ENCODE data around the gene ACTL8. TPM values are rescaled to one million over a fixed set of nuclear protein-coding genes. Genes with fewer than 3 reads are reported as not detected.

ACTL8 gene
- total RNA-seq, 1 donor from 2014 or later, result 0.17 TPM

- Histone ChIP-seq H3K27me3 (ENCODE audit: control insufficient read depth, insufficient read depth, low read length) (peaks cover 2% of the 10 kb centered on the region), H3K36me3 (ENCODE audit: control insufficient read depth, insufficient read depth, low read length) (no peaks in the 10 kb centered on the region), H3K4me3 (ENCODE audit: low read depth, low read length) (no peak overlapping the region)
- no peak for DNase-seq (ENCODE audit: low read depth)
- TF ChIP-seq, protein P1, sequence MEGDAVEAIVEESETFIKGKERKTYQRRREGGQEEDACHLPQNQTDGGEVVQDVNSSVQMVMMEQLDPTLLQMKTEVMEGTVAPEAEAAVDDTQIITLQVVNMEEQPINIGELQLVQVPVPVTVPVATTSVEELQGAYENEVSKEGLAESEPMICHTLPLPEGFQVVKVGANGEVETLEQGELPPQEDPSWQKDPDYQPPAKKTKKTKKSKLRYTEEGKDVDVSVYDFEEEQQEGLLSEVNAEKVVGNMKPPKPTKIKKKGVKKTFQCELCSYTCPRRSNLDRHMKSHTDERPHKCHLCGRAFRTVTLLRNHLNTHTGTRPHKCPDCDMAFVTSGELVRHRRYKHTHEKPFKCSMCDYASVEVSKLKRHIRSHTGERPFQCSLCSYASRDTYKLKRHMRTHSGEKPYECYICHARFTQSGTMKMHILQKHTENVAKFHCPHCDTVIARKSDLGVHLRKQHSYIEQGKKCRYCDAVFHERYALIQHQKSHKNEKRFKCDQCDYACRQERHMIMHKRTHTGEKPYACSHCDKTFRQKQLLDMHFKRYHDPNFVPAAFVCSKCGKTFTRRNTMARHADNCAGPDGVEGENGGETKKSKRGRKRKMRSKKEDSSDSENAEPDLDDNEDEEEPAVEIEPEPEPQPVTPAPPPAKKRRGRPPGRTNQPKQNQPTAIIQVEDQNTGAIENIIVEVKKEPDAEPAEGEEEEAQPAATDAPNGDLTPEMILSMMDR (IDR thresholded peaks at IDR 0.05; ENCODE audit: insufficient read depth, low read length, poor library complexity, severe bottlenecking), result no peak
Measured at GRCh38 chr1:17723684-17724083, 31.4 kb upstream of the ACTL8 start.

DNA sequence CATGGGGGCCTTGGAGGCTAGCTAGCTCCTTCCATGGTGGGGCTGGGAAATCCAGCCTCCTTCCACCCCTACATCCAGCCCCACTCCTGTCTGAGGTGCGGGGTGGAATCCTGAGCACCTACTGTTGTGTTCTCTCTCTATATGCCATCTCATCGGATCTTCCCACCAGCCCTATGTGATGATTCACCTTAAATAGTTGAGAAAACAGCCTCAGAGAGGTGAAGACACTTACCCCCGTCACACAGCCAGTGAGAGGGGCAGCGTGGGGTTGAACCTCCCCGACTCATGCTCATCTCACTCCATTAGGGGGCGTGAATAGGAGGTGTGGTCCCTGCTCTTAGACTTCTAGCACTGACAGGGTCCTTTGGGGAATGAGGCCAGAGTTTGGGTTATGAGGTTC is 31.0 kb upstream of the ACTL8 start:
- Histone ChIP-seq H3K4me3 (ENCODE audit: low read depth, low read length) (no peak overlapping the region), H3K36me3 (ENCODE audit: control insufficient read depth, insufficient read depth, low read length) (no peaks in the 10 kb centered on the region), H3K27me3 (ENCODE audit: control insufficient read depth, insufficient read depth, low read length) (peaks cover 2% of the 10 kb centered on the region)
- no peak for DNase-seq (ENCODE audit: low read depth)
- TF ChIP-seq, protein P1 (IDR thresholded peaks at IDR 0.05; ENCODE audit: insufficient read depth, low read length, poor library complexity, severe bottlenecking), result no peak

GRCh38 chr1:17725084-17725719 is 29.9 kb upstream of the ACTL8 start:
- Histone ChIP-seq H3K4me3 (ENCODE audit: low read depth, low read length) (no peak overlapping the region), H3K27me3 (ENCODE audit: control insufficient read depth, insufficient read depth, low read length) (peaks cover 2% of the 10 kb centered on the region), H3K36me3 (ENCODE audit: control insufficient read depth, insufficient read depth, low read length) (no peaks in the 10 kb centered on the region)
- TF ChIP-seq, protein P1 (IDR thresholded peaks at IDR 0.05; ENCODE audit: insufficient read depth, low read length, poor library complexity, severe bottlenecking), result no peak
- no peak for DNase-seq (ENCODE audit: low read depth)

- TF ChIP-seq, protein P1 (IDR thresholded peaks at IDR 0.05; ENCODE audit: insufficient read depth, low read length, poor library complexity, severe bottlenecking), result no peak
- H3K4me3 ChIP-seq (ENCODE audit: low read depth, low read length), result no peak overlapping the region
- H3K36me3 ChIP-seq (ENCODE audit: control insufficient read depth, insufficient read depth, low read length), result no peaks in the 10 kb centered on the region
- no peak for DNase-seq (ENCODE audit: low read depth)
- H3K27me3 ChIP-seq (ENCODE audit: control insufficient read depth, insufficient read depth, low read length), result peaks cover 4% of the 10 kb centered on the region
Measured at GRCh38 chr1:17725811-17726582, 29.1 kb upstream of the ACTL8 start.

DNA sequence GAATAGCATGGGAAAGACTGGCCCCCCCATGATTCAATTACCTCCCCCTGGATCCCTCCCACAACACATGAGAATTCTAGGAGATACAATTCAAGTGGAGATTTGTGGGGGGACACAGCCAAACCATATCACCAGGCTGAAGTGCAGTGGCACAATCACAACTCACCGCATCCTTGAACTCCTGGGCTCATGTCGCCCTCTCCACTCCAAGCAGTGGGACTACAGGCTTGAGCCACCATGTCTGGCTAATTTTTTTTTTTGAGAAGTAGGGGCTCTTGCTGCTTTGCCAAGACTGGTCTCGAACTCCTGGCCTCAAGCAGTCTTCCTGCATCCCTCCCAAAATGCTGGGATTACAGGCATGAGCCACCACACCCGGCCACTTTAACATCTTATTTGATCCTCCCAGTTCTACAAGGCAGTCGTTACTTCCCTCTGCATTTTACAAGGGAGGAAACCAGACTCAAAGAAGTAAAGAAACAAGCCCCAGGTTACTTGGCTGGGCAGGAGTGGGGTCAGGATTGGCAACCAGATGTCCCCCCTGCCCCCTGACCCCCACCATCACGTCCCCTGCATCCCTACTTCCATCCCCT is 26.9 kb upstream of the ACTL8 start:
- no peaks in the 10 kb centered on the region for H3K36me3 ChIP-seq (ENCODE audit: control insufficient read depth, insufficient read depth, low read length)
- no peak for DNase-seq (ENCODE audit: low read depth)
- no peak overlapping the region for H3K4me3 ChIP-seq (ENCODE audit: low read depth, low read length)
- TF ChIP-seq, protein P1 (IDR thresholded peaks at IDR 0.05; ENCODE audit: insufficient read depth, low read length, poor library complexity, severe bottlenecking), result no peak
- H3K27me3 ChIP-seq (ENCODE audit: control insufficient read depth, insufficient read depth, low read length), result peaks cover 4% of the 10 kb centered on the region

Measured in kidney epithelial cell (primary cell).